GM19467 (cell line): ENCODE results near the gene EBF3.

Source experiments
- ATAC-seq: cut with Tn5 transposase; IDR thresholded peaks from one replicate; pipeline ENCODE4 v1.9.1; 2021; ENCODE audit warnings: mild to moderate bottlenecking, moderate library complexity; ENCODE audit not compliant: unreplicated experiment

The EBF3 gene

DNA sequence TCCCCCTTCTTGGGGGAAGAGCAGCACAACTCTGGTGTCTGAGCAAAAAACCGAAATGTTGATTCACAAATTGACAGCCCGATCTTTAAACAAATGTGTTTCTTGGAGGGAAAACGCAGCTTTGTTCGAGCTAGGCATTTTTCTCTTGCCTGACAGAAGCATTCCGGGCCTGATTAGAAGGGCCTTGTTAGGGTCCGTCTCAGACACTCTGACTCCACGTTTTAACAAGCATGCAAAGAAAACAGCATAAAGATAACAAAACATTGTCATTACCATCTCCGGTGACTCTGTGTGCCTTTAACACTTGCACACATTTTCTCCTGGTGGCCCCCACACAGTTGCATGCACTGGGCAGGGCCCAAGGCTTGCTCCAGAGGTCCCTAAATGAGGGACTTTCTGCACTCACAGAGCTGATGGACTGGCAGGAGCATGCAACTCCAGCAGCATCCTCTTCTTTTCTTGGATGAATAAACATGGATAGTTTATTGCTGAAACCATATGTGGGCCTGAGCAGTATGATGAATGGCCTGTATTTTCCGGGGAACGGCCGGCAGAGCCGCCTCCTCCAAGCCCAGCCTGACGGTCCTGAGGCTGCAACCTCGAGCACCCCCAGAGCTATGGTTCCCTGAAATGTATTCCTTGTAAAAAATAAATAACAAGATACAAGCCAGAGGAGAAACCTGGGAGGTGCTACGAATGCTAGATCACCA lies 50.9 kb downstream of the EBF3 start:
- no peak for ATAC-seq

DNA sequence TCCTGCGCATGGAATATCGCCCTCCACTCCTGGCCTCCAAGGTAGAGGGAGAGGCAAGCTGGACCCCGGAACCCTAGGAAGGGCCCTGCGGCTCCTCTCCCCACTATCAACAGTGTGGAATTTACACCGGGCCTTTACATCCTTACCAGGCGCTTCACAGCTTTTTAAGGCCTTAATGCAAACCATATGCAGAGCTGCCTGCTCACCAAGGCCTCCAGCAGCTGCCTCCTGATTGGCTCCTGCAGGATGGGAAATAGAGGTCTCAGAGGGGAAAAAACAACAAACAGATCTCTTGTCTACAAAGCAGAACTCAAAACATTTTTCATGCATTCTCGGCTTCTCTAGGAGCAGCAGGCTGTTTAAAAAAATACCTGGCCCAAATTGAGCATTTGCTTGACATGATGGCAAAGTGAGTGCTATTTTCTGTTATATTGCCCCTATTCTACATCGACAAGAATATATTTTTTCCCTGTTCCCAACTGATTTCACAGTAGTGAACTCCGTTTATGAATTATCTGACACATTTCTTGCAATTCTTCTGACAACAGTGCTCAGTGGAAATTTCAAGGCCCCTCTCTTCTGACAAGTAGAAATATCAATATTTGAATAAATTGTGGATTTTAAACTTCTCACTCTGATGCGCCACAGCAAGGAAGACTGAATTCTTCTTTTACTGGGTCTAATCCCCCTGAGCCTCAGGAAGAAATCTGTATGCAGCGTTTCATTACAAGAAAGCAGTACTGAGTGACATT lies 51.7 kb downstream of the EBF3 start:
- ATAC-seq, result no peak

DNA sequence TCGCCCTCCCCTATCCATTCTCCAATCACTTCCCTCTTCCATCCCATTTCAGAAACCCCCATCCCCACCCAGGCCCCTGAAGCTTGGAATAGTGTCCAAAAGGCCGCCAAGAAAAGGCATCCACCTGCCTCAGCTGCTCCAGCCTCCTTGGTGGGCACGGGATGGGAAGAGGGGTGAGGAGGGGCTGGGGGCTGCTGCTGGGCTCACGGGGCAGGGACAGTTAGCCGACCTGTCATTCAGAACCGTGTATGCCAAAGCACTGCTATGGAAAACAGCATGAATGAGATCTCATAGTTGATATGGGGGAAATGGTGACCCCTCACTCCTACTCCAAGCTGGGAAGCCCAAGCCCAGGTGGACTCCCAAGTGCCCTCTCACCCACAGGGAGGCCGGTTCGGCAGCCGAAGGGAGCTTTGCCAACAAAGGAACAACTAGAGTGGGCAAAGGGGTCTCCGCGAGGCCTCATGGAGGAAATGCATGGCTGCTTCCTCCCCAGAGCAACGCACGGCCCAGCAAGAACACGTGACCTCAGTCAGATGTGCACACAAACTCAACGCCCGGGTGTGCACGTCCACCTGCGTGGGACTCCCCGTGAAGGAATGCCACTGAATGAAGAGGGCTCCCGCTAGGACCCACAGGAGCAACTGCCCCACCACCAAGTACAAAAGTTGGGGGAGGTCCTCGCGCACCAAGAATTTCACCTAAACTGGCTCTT lies 52.5 kb downstream of the EBF3 start:
- no peak for ATAC-seq

DNA sequence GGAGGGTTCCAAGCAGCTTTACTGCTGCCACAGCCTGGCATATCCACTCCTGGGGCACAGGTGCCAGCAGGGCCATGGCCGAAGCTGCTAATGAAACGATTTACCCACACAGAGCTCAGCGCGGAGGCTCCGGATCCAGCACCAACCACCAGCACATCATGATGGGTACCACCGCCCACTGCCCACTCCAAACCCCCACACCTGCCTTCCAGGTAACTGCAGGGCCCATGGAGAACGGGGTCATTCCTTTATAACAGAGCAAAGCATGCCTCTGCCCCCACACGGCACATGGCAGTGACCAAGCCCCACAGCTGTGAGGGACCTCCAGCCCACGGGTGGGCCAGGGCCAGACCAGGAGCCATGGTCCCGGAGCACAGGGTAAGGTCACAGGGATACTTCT lies 53.2 kb downstream of the EBF3 start:
- ATAC-seq, result no peak

GRCh38 chr10:129909531-129910256 lies 54.4 kb downstream of the EBF3 start:
- ATAC-seq, result no peak

GRCh38 chr10:129909080-129909479 lies 55.0 kb downstream of the EBF3 start:
- no peak for ATAC-seq

GRCh38 chr10:129908406-129908805 lies 55.7 kb downstream of the EBF3 start:
- ATAC-seq, result no peak

GRCh38 chr10:129905553-129905952 lies 58.5 kb downstream of the EBF3 start:
- ATAC-seq, result no peak

GRCh38 chr10:129904323-129904722 lies 59.8 kb downstream of the EBF3 start:
- ATAC-seq, result no peak

DNA sequence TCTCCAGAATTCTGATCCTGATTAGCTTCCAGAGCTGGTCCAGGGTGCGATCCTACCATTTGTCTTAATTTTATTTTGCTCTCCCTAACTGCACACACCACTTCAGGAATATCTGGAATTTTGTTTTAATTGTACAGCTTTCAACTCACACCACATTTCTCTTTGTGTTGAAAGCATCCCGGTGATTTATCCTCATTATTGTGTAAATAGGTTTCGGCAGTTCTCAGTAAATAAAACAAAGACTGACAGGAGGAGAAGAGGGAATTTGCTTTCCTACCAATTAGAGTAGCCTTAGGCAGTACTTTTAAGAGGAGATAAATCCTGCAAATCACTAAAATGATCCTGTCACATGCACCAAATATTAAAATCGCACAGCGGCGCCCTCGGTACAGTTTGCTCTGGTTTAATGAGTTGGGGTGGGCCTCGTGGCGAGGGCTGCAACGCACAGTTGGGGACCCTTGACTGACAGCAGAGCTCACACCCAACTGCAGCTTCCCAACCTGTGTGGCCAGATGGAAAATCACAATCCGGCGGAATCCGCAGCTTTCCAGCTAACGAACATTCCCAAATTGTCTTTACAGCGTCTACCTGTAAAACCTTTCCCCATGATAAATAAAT lies 62.6 kb downstream of the EBF3 start:
- ATAC-seq, result no peak

DNA sequence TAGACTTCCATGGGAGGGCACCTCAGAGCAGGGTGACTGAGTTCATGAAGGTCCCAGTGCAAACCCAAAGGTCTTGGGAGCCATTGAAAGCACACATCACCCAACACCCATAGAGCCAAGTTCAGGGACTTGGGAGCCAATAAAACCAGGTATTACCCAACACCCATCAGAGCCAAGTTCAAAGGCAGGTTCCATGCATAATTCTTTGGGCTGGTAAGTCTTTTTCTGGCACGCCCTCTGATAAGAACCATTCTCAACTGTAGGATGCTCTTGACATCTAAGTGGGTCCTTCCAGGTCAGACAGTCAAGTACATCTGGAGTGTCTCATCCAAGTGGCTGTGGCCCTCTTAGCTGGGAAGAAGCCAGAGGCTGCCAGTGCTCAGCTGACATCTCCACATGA lies 63.2 kb downstream of the EBF3 start:
- ATAC-seq, result no peak

GRCh38 chr10:129899276-129900130 lies 64.6 kb downstream of the EBF3 start:
- no peak for ATAC-seq

DNA sequence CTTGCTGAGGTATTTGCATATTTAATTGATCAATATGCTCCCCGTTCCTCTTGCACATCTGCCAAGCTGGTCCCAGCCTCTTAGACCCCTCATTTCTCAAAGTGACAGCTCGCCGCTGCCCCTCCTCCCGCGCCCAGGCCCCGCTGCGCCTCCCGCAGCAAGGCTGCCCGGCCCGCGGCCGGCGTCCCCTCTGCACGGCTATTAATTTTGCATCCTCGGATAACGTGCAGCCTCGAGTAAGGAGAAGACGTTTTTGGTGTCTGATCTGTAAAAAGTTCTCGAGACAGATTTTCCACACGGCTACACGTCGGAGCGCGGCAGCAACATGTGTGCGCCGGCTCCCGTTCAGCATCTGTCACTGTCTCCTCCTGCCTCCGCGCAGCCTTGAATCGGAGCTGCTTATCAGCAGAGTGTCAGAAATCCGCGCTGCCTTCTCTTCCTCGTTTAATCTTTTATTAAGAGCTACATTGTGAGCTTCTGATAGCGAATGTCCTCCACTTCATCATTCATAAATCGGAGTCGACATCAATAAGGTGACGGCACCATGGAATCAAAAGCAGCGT lies 65.3 kb downstream of the EBF3 start:
- ATAC-seq, result no peak

GRCh38 chr10:129897871-129898626 lies 66.0 kb downstream of the EBF3 start:
- no peak for ATAC-seq

- no peak for ATAC-seq
Measured at GRCh38 chr10:129896860-129897200, 67.2 kb downstream of the EBF3 start.

GRCh38 chr10:129896136-129896859 lies 67.8 kb downstream of the EBF3 start:
- ATAC-seq, result no peak

GRCh38 chr10:129895811-129896135 lies 68.3 kb downstream of the EBF3 start:
- ATAC-seq, result no peak

DNA sequence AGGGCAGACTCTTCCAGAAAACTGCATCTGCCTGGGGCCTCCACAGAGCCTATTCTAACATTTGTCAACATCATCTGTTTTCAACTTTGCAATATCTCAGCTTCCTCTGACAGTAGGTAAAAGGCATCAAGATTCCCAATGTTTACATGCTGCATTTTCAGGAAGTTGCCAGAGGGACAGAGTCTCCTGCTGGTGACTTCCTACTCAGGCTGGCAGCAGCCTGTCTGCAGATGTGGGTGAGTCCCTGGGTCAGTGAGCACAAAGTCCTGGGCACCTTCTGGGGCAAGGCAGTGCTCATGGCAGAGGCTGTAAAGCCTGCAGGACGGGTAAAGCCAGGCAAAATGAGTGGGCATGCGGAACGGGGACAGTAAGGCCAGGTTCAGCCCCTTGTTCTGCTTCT lies 69.4 kb downstream of the EBF3 start:
- no peak for ATAC-seq
